IMR-90 (cell line): ENCODE results near the gene SARNP. TPM values are rescaled to one million over a fixed set of nuclear protein-coding genes. Genes with fewer than 3 reads are reported as not detected.

Experiments
- ATAC-seq: fragments of 200-7000 bp; cut with Tn5 transposase; 2 replicates; pipeline ENCODE4 v1.9.1; 2020; ENCODE audit warnings: low read depth, mild to moderate bottlenecking, moderate library complexity
- BruUV-seq: library from RNA; stranded (reverse); fragments of 400-500 nt; replicated peaks from 2 replicates; lab custom pipeline; 2021; lab: Mats Ljungman, UMichigan
- CTCF ChIA-PET: fragments of 300-600 bp; formaldehyde crosslinking; extraction: SDS; loops from one replicate; lab custom pipeline; 2021; ENCODE audit warnings: antibody characterized with exemption; lab: Yijun Ruan, JAX
- POLR2A ChIA-PET: fragments of 300-600 bp; sonication (Branson Sonifier 250); formaldehyde crosslinking; loops from one replicate; lab custom pipeline; 2022; ENCODE audit warnings: antibody characterized with exemption; ENCODE audit not compliant: unreplicated experiment; lab: Charles Lee
- DNase-seq: peaks from one replicate; pipeline ENCODE4 v3.0.0; 2013
- H2AFZ ChIP-seq: replicated peaks from 2 replicates; pipeline ENCODE3; 2013; ENCODE audit warnings: low read length, mild to moderate bottlenecking; ENCODE audit not compliant: poor library complexity
- H2AK5ac ChIP-seq: 2 replicates; pipeline ENCODE4 v1.6.1; 2013; ENCODE audit warnings: low read depth, low read length, inconsistent platforms
- H2AK9ac ChIP-seq: replicated peaks from 2 replicates; pipeline ENCODE3; 2013; ENCODE audit warnings: mild to moderate bottlenecking, low read depth, low read length, moderate library complexity; ENCODE audit not compliant: poor library complexity
- H2BK120ac ChIP-seq: 2 replicates; pipeline ENCODE4 v1.6.1; 2013; ENCODE audit warnings: low read depth, low read length, inconsistent platforms
- H2BK15ac ChIP-seq: 3 replicates; pipeline ENCODE4 v1.6.1; 2013; ENCODE audit warnings: low read depth, low read length, inconsistent platforms
- H2BK20ac ChIP-seq: 2 replicates; pipeline ENCODE4 v1.6.1; 2013; ENCODE audit warnings: low read depth, mild to moderate bottlenecking, inconsistent platforms, low read length, moderate library complexity
- H2BK5ac ChIP-seq: 2 replicates; pipeline ENCODE4 v1.6.1; 2013; ENCODE audit warnings: mild to moderate bottlenecking, low read depth, low read length, inconsistent platforms; ENCODE audit not compliant: poor library complexity, severe bottlenecking
- H3K14ac ChIP-seq: replicated peaks from 2 replicates; pipeline ENCODE4 v1.6.1; 2013; ENCODE audit warnings: low read depth, low read length, inconsistent platforms
- H3K18ac ChIP-seq: 2 replicates; pipeline ENCODE4 v1.6.1; 2013; ENCODE audit warnings: low read depth, low read length, control low read depth
- H3K23ac ChIP-seq: 2 replicates; pipeline ENCODE4 v1.6.1; 2013; ENCODE audit warnings: low read depth, low read length, inconsistent platforms
- H3K27ac ChIP-seq: 2 replicates; pipeline ENCODE4 v1.5.1; 2013; ENCODE audit warnings: mild to moderate bottlenecking, control low read depth, low read length; ENCODE audit not compliant: insufficient read depth
- H3K27me3 ChIP-seq: 2 replicates; pipeline ENCODE4 v1.6.1; 2013; ENCODE audit warnings: low read length; ENCODE audit not compliant: control insufficient read depth, insufficient read depth
- H3K36me3 ChIP-seq: 2 replicates; pipeline ENCODE4 v1.6.1; 2013; ENCODE audit warnings: low read length, mixed read lengths; ENCODE audit not compliant: control insufficient read depth, insufficient read depth
- H3K4ac ChIP-seq: 2 replicates; pipeline ENCODE4 v1.6.1; 2013; ENCODE audit warnings: low read depth, low read length, inconsistent platforms
- H3K4me1 ChIP-seq: 2 replicates; pipeline ENCODE4 v1.6.1; 2013; ENCODE audit warnings: low read length, mixed read lengths; ENCODE audit not compliant: control insufficient read depth, insufficient read depth
- H3K4me2 ChIP-seq: 2 replicates; pipeline ENCODE4 v1.6.1; 2013; ENCODE audit warnings: low read depth, mild to moderate bottlenecking, control low read depth, low read length, moderate library complexity
- H3K4me3 ChIP-seq: 2 replicates; pipeline ENCODE4 v1.5.1; 2013; ENCODE audit warnings: low read depth, mild to moderate bottlenecking, control low read depth, low read length, moderate library complexity; ENCODE audit not compliant: insufficient read depth
- H3K56ac ChIP-seq: 2 replicates; pipeline ENCODE4 v1.6.1; 2013; ENCODE audit warnings: low read length, inconsistent platforms; ENCODE audit not compliant: insufficient read depth; ENCODE audit errors: extremely low read depth
- H3K79me1 ChIP-seq, 2 experiments: 2 replicates each; pipeline ENCODE4 v1.6.1; 2013; ENCODE audit warnings: low read length in 2 of 2, inconsistent platforms in 1 of 2, low read depth in 1 of 2
- H3K9ac ChIP-seq: 2 replicates; pipeline ENCODE4 v1.6.1; 2013; ENCODE audit warnings: low read depth, low read length, control low read depth
- H3K9me1 ChIP-seq: 2 replicates; pipeline ENCODE4 v1.6.1; 2013; ENCODE audit warnings: low read length, inconsistent platforms; ENCODE audit not compliant: insufficient read depth
- H3K9me3 ChIP-seq: 2 replicates; pipeline ENCODE4 v1.6.1; 2013; ENCODE audit warnings: low read length; ENCODE audit not compliant: control insufficient read depth, insufficient read depth
- H4K20me1 ChIP-seq: 2 replicates; pipeline ENCODE4 v1.6.1; 2013; ENCODE audit warnings: low read length, inconsistent platforms; ENCODE audit not compliant: insufficient read depth
- H4K5ac ChIP-seq: 2 replicates; pipeline ENCODE4 v1.6.1; 2013; ENCODE audit warnings: mild to moderate bottlenecking, low read depth, low read length, control low read depth
- H4K8ac ChIP-seq, 2 experiments: 2 replicates each; pipeline ENCODE4 v1.6.1; 2013; ENCODE audit warnings: low read depth in 2 of 2, low read length in 2 of 2, control low read depth in 1 of 2, inconsistent platforms in 1 of 2
- H4K91ac ChIP-seq: 2 replicates; pipeline ENCODE4 v1.6.1; 2013; ENCODE audit warnings: low read depth, low read length, inconsistent platforms; ENCODE audit not compliant: insufficient read depth
- BHLHE40 ChIP-seq: fragments of 150-350 bp; IDR thresholded peaks from 2 replicates; pipeline ENCODE4 v1.6.1; 2016; ENCODE audit warnings: mild to moderate bottlenecking, low read depth, low read length
- CEBPB ChIP-seq: IDR thresholded peaks from 2 replicates; pipeline ENCODE4 v1.6.1; 2012; ENCODE audit warnings: low read depth, low read length, improper control_type of control experiment
- CHD1 ChIP-seq: IDR thresholded peaks from 2 replicates; pipeline ENCODE4 v1.6.1; 2012; ENCODE audit warnings: low read depth, low read length, improper control_type of control experiment
- FOS ChIP-seq: fragments of 150-350 bp; IDR thresholded peaks from 2 replicates; pipeline ENCODE4 v1.6.1; 2016; ENCODE audit warnings: low read depth, low read length
- MAFK ChIP-seq: IDR thresholded peaks from 2 replicates; pipeline ENCODE4 v1.6.1; 2012; ENCODE audit warnings: low read depth, low read length, improper control_type of control experiment
- MAZ ChIP-seq: IDR thresholded peaks from 2 replicates; pipeline ENCODE4 v1.6.1; 2012; ENCODE audit warnings: low read depth, mild to moderate bottlenecking, low read length, improper control_type of control experiment, moderate library complexity, borderline replicate concordance
- MXI1 ChIP-seq: IDR thresholded peaks from 2 replicates; pipeline ENCODE4 v1.6.1; 2012; ENCODE audit warnings: low read depth, mild to moderate bottlenecking, low read length, moderate library complexity, borderline replicate concordance
- NFE2L2 ChIP-seq: fragments of 150-350 bp; IDR thresholded peaks from 2 replicates; pipeline ENCODE4 v1.6.1; 2016; ENCODE audit warnings: low read depth, mild to moderate bottlenecking, low read length
- POLR2A ChIP-seq: IDR thresholded peaks from 2 replicates; pipeline ENCODE4 v1.6.1; 2012; ENCODE audit warnings: mild to moderate bottlenecking, low read depth, low read length
- RAD21 ChIP-seq: IDR thresholded peaks from 2 replicates; pipeline ENCODE4 v1.6.1; 2012; ENCODE audit warnings: low read length, improper control_type of control experiment
- RCOR1 ChIP-seq: IDR thresholded peaks from 2 replicates; pipeline ENCODE4 v1.6.1; 2012; ENCODE audit warnings: mild to moderate bottlenecking, low read length, improper control_type of control experiment; ENCODE audit not compliant: insufficient replicate concordance
- RFX5 ChIP-seq: IDR thresholded peaks from 2 replicates; pipeline ENCODE4 v1.8.0; 2012; ENCODE audit warnings: low read depth, mild to moderate bottlenecking, low read length, moderate library complexity
- SMC3 ChIP-seq: fragments of 150-350 bp; IDR thresholded peaks from 2 replicates; pipeline ENCODE4 v1.6.1; 2016; ENCODE audit warnings: low read depth, mild to moderate bottlenecking, antibody characterized with exemption, low read length, moderate library complexity
- WGBS, 2 experiments: methylation state at CpG; one replicate each; pipeline versions ENCODE4 v1.1.5 to v1.1.7; 2013; ENCODE audit warnings: missing lambda C conversion rate in 2 of 2; ENCODE audit not compliant: insufficient read length in 1 of 2; ENCODE audit errors: extremely low coverage in 2 of 2; 5-methylcytosine and 5-hydroxymethylcytosine counted together
- dilution Hi-C: fragments of 300-500 bp; cut with HindIII; formaldehyde crosslinking; loops from one replicate; pipeline ENCODE4 v1.14.3; 2018; ENCODE audit warnings: low sequenced_read_pairs; ENCODE audit not compliant: unreplicated experiment
- in situ Hi-C: fragments of 300-500 bp; cut with MboI; formaldehyde crosslinking; loops from 3 replicates; pipeline ENCODE4 v1.14.3; 2019; ENCODE audit warnings: low sequenced_read_pairs, inconsistent platforms, mixed read lengths
- intact Hi-C: fragments of 100-400 bp; cut with micrococcal nuclease; formaldehyde crosslinking; loops from 2 replicates; pipeline ENCODE4 v1.10.0; 2022
- polyA plus RNA-seq, 3 experiments: library from polyadenylated mRNA; depleted of rRNA; stranded (reverse); fragments of >200 nt; gene quantifications; 2 replicates each; pipeline ENCODE4 v1.2.3, GENCODE V29; 2012; ENCODE audit warnings: low replicate concordance in 1 of 3
- total RNA-seq: library from RNA; depleted of rRNA; stranded (reverse); fragments of >200 nt; gene quantifications from 2 replicates; pipeline ENCODE4 v1.2.3, GENCODE V29; 2012
- TF ChIP-seq, protein P1 (sequence below): conservative IDR thresholded peaks from 2 replicates; pipeline ENCODE4 v1.5.1; 2012; ENCODE audit warnings: mild to moderate bottlenecking, low read depth, low read length, improper control_type of control experiment
- TF ChIP-seq, protein P2 (sequence below): fragments of 150-350 bp; IDR thresholded peaks from 2 replicates; pipeline ENCODE4 v1.6.1; 2016; ENCODE audit warnings: low read depth, mild to moderate bottlenecking, low read length, moderate library complexity, borderline replicate concordance
- TF ChIP-seq, protein P3 (sequence below): fragments of 150-350 bp; IDR thresholded peaks from 2 replicates; pipeline ENCODE4 v1.6.1; 2017; ENCODE audit warnings: mild to moderate bottlenecking, antibody characterized with exemption, low read length, low read depth

Gene SARNP
- total and polyA plus RNA-seq, 2 of the 4 experiments (the other 2 are of a cell fraction), result 46.8 to 103 TPM

DNA sequence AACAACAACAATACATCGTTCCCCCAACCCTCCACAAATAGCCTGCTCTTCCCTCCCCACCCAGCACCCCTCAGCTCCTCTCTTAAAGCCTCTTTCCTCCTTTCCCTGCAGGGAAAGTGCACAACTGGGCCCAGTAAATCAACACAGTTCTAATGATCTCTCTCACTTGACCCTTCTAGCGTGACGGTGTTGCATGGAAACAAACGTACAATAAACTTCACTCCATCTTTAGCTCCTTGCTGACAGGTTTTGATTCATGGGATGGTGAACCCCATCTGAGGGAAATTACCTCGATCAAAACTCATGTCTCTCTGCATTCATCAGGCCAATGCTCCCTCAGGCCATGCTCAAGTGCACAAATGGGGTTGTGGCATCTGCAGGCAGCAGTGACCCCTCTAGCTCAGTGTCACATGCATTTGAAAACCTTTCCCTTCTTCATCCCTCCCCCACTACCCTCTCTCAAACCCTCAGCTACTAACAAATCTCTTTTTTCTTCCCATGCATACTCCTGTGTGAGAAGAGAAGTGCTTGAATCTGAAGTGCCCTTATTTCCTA, 51.7 kb downstream of the SARNP start:
- Histone ChIP-seq H2BK15ac (no peak overlapping the region), H2AFZ (no peak overlapping the region), H3K4ac (no peak overlapping the region), H4K5ac (no peak overlapping the region), H4K8ac (no peak overlapping the region), H2BK120ac (no peak overlapping the region), H2AK5ac (no peak overlapping the region), H3K9ac (no peak overlapping the region), H3K23ac (no peak overlapping the region), H3K9me3 (no peaks in the 10 kb centered on the region), H3K27me3 (no peaks in the 10 kb centered on the region), H3K4me2 (no peak overlapping the region), H3K18ac (no peak overlapping the region), H2AK9ac (no peak overlapping the region), H3K56ac (no peak overlapping the region), H4K91ac (no peak overlapping the region), H3K4me3 (no peak overlapping the region), H3K14ac (no peak overlapping the region), H3K36me3 (peaks cover 20% of the 10 kb centered on the region), H4K20me1 (peaks cover 4% of the 10 kb centered on the region; the same call in 1 of the 2 replicates), H2BK20ac (no peak overlapping the region), H3K79me1 (peaks cover 4 to 38% of the 10 kb centered on the region in 2 experiments), H3K9me1 (peaks cover 4% of the 10 kb centered on the region), H2BK5ac (no peak overlapping the region), H3K27ac (no peak overlapping the region), H3K4me1 (peaks cover 2% of the 10 kb centered on the region; the same call in 1 of the 2 replicates)
- intact Hi-C loops, result no loop called here
- dilution Hi-C loops, result no loop called here
- TF ChIP-seq, protein P1, sequence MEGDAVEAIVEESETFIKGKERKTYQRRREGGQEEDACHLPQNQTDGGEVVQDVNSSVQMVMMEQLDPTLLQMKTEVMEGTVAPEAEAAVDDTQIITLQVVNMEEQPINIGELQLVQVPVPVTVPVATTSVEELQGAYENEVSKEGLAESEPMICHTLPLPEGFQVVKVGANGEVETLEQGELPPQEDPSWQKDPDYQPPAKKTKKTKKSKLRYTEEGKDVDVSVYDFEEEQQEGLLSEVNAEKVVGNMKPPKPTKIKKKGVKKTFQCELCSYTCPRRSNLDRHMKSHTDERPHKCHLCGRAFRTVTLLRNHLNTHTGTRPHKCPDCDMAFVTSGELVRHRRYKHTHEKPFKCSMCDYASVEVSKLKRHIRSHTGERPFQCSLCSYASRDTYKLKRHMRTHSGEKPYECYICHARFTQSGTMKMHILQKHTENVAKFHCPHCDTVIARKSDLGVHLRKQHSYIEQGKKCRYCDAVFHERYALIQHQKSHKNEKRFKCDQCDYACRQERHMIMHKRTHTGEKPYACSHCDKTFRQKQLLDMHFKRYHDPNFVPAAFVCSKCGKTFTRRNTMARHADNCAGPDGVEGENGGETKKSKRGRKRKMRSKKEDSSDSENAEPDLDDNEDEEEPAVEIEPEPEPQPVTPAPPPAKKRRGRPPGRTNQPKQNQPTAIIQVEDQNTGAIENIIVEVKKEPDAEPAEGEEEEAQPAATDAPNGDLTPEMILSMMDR, result no peak
- no peak for TF ChIP-seq CHD1
- TF ChIP-seq, protein P2, sequence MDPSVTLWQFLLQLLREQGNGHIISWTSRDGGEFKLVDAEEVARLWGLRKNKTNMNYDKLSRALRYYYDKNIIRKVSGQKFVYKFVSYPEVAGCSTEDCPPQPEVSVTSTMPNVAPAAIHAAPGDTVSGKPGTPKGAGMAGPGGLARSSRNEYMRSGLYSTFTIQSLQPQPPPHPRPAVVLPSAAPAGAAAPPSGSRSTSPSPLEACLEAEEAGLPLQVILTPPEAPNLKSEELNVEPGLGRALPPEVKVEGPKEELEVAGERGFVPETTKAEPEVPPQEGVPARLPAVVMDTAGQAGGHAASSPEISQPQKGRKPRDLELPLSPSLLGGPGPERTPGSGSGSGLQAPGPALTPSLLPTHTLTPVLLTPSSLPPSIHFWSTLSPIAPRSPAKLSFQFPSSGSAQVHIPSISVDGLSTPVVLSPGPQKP, result no peak
- no peak for TF ChIP-seq CEBPB
- TF ChIP-seq MAFK, result no peak
- TF ChIP-seq, protein P3, sequence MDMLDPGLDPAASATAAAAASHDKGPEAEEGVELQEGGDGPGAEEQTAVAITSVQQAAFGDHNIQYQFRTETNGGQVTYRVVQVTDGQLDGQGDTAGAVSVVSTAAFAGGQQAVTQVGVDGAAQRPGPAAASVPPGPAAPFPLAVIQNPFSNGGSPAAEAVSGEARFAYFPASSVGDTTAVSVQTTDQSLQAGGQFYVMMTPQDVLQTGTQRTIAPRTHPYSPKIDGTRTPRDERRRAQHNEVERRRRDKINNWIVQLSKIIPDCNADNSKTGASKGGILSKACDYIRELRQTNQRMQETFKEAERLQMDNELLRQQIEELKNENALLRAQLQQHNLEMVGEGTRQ, result no peak
- TF ChIP-seq MXI1, result no peak
- TF ChIP-seq RFX5, result no peak
- TF ChIP-seq MAZ, result no peak
- no peak for TF ChIP-seq NFE2L2
- TF ChIP-seq RAD21, result no peak
- no peak for TF ChIP-seq RCOR1
- TF ChIP-seq BHLHE40, result no peak
- TF ChIP-seq SMC3, result no peak
- no peak for TF ChIP-seq POLR2A
- TF ChIP-seq FOS, result no peak
- ChIA-PET CTCF (no interaction called here), POLR2A (no interaction called here)
- ATAC-seq (no peak), DNase-seq (no peak)
- in situ Hi-C loops, result loop anchor here (5.0 kb wide), 1 partner anchor 36 kb away; no protein-coding TSS in a partner anchor
- BruUV-seq, result no TSS peak
- 40% methylated on average over 1 of the region's 5 CpGs; no CpG with 5 or more reads in 1 of the 2 experiments for WGBS, 2 experiments
